A549 (cell line): ENCODE results near the gene EHD3.

Experiments used
- CEBPB ChIP-seq, 2 experiments: fragments of >200 bp in 1 of 2; sonication (Bioruptor Twin) in 1 of 2; formaldehyde crosslinking in 1 of 2; IDR thresholded peaks; 2 replicates each; pipeline ENCODE4 v1.6.1; 2012 to 2016
- CHD2 ChIP-seq: fragments of 150-350 bp; IDR thresholded peaks from 2 replicates; pipeline ENCODE4 v1.6.1; 2014; ENCODE audit warnings: low read length; ENCODE audit not compliant: partially characterized antibody
- CTCF ChIP-seq: fragments of >200 bp; sonication (Bioruptor Twin); formaldehyde crosslinking; IDR thresholded peaks from 3 replicates; pipeline ENCODE4 v1.5.1; 2016
- EHF ChIP-seq: fragments of 250-450 bp; sonication (Bioruptor Pico); IDR thresholded peaks from 2 replicates; pipeline ENCODE4 v1.5.0; 2020; ENCODE audit warnings: mild to moderate bottlenecking
- JUN ChIP-seq, 2 experiments: fragments of >200 bp; sonication (Bioruptor Twin); formaldehyde crosslinking; IDR thresholded peaks; 2 replicates in 1 of 2; 3 replicates in 1 of 2; pipeline ENCODE4 v1.6.1; 2016 to 2017
- MAZ ChIP-seq: fragments of 150-350 bp; IDR thresholded peaks from 2 replicates; pipeline ENCODE4 v1.6.1; 2014; ENCODE audit warnings: antibody characterized with exemption, low read depth, low read length, borderline replicate concordance
- POLR2A ChIP-seq: IDR thresholded peaks from 2 replicates; pipeline ENCODE4 v1.6.1; 2012; ENCODE audit warnings: mild to moderate bottlenecking, low read length
- POLR2AphosphoS2 ChIP-seq: conservative IDR thresholded peaks from 2 replicates; pipeline ENCODE4 v1.6.1; 2012; ENCODE audit warnings: low read length, improper control_type of control experiment, inconsistent platforms
- TP53 ChIP-seq: fragments of 250-450 bp; sonication (Bioruptor Pico); IDR thresholded peaks from 2 replicates; pipeline ENCODE4 v1.5.0; 2021; ENCODE audit warnings: mild to moderate bottlenecking, moderate library complexity

GRCh38 chr2:31317396-31317795 is 83.4 kb downstream of the EHD3 start:
- TF ChIP-seq JUN (IDR thresholded peaks at IDR 0.05) (no peak), CTCF (no peak), POLR2A (no peak), POLR2AphosphoS2 (no peak), CEBPB (IDR thresholded peaks at IDR 0.05) (no peak), CHD2 (no peak), EHF (CRISPR knock-in tag) (no peak), MAZ (no peak), TP53 (CRISPR knock-in tag) (no peak)
